ENCODE results near the gene RBM38. TPM values are rescaled to one million over a fixed set of nuclear protein-coding genes. Genes with fewer than 3 reads are reported as not detected.
"Not testable (repeated sequence)": the region's sequence is repeated elsewhere in the genome, so short reads cannot be mapped to it uniquely, and the experiment has no call there.

The RBM38 gene
- total and polyA plus RNA-seq, 3 donors from 2014 or later: 69.6 to 114 (median 108) TPM

DNA sequence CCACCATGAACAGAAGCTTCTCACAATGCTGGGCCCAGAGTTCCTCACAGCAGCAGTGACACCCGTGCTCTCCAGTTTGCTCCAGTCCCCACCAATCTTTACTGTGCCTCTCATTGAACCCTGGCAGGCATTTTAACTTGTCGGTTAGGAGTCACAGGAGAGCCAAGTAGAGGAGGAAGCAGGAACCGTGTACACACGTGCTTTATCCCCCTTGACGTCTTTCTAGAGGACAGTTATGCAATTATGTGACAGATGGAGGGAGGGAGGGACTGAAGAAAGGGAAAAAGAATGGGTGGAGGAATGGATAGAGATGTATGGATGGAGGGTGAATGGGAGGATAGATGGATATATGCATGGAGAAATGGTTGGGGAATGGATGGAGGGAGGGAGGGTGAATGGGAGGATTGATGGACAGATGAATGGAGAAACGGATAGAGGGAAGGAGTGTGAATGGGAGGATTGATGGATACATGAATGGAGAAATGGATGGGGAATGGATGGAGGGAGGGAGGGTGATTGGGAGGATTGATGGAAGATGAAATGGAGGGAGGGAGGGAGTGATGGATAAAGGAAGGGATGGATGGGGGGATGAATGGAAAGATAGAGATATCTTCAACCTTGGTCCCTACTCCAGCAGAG, 26.0 kb downstream of the RBM38 start:
- peaks cover 18% of the 10 kb centered on the region for H3K4me1 ChIP-seq
- no peaks in the 10 kb centered on the region for H3K36me3 ChIP-seq (ENCODE audit: low read depth, missing control alignments)
- no peaks in the 10 kb centered on the region for H3K9me3 ChIP-seq
- no peaks in the 10 kb centered on the region for H3K27me3 ChIP-seq
- H3K27ac ChIP-seq: peak overlapping the region in 1 of 2 donors; percentile 19
- intact Hi-C loops (cut with DNase I; ENCODE audit: low total_unique reads): no loop called here
- TF ChIP-seq, protein P1, sequence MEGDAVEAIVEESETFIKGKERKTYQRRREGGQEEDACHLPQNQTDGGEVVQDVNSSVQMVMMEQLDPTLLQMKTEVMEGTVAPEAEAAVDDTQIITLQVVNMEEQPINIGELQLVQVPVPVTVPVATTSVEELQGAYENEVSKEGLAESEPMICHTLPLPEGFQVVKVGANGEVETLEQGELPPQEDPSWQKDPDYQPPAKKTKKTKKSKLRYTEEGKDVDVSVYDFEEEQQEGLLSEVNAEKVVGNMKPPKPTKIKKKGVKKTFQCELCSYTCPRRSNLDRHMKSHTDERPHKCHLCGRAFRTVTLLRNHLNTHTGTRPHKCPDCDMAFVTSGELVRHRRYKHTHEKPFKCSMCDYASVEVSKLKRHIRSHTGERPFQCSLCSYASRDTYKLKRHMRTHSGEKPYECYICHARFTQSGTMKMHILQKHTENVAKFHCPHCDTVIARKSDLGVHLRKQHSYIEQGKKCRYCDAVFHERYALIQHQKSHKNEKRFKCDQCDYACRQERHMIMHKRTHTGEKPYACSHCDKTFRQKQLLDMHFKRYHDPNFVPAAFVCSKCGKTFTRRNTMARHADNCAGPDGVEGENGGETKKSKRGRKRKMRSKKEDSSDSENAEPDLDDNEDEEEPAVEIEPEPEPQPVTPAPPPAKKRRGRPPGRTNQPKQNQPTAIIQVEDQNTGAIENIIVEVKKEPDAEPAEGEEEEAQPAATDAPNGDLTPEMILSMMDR (IDR thresholded peaks at IDR 0.05): no peak
- TF ChIP-seq POLR2A (IDR thresholded peaks at IDR 0.05): no peak
- no peak overlapping the region for H3K4me3 ChIP-seq
- 61 to 65% methylated on average over 6 of the region's 6 CpGs for WGBS, 2 donors
- DNase-seq: no peak

DNA sequence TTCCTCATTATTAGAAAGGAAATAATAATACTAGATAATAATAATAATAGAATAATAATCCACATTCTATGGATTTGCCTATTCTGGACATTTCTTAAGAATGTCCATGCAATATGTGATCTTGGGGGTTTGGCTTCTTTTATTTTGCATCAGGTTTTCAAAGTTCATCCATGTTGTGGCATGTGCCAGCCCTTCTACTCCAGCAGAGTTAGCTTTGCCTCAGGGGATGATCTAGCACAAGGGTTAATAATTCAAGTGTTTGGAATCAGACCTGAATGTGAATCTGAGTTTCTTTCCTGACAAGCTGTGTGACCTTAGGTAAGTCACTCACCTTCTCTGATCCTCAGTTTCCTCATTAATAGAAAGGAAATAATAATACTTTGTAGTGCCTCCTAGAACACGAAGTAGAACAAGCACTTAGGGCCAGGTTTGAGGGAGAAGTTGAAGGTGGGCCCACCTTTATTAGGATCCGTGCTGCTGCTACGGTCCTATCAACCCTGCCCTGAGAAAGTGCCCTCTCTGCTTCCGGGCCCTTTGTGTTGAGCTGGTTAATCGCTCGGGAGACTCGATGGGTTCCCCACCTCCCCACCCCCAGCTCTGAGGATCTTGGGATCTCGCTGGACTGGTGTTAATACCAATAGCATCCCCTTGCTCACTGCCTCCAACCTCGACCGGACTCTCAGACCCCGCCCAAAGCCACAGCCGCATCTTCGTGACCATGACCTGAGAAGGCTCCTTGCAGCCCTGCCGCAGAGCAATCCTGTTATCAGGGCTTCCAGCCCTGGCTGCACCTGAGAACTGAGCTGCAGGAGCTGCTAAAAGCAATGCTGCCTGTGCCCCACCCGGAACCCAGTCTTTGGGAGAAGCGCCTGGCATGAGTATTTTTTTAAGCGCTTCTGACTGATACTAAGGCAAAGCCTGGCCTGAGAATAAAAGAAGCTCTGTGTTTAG, 26.9 kb downstream of the RBM38 start:
- H3K4me3 ChIP-seq: no peak overlapping the region
- H3K27me3 ChIP-seq: no peaks in the 10 kb centered on the region
- H3K36me3 ChIP-seq (ENCODE audit: low read depth, missing control alignments): no peaks in the 10 kb centered on the region
- H3K9me3 ChIP-seq: no peaks in the 10 kb centered on the region
- DNase-seq: peak; percentile 77
- peak overlapping the region; percentile 43 to 44 for H3K27ac ChIP-seq
- 39 to 53% methylated on average over 11 to 17 of the region's 17 CpGs for WGBS, 2 donors
- TF ChIP-seq, protein P1 (IDR thresholded peaks at IDR 0.05): no peak
- TF ChIP-seq POLR2A (IDR thresholded peaks at IDR 0.05): no peak
- H3K4me1 ChIP-seq: peaks cover 10% of the 10 kb centered on the region
- intact Hi-C loops (cut with DNase I; ENCODE audit: low total_unique reads): no loop called here

DNA sequence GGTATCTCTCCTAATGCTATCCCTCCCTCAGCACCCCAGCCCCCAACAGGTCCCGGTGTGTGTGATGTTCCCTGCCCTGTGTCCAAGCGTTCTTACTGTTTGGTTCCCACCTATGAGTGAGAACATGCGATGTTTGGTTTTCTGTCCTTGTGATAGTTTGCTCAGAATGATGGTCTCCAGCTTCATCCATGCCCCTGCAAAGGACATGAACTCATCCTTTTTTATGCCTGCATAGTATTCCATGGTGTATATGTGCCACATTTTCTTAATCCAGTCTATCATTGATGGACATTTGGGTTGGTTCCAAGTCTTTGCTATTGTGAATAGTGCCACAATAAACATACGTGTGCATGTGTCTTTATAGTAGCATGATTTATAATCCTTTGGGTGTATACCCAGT, 28.3 kb downstream of the RBM38 start:
- H3K4me3 ChIP-seq; H3K9me3 ChIP-seq; H3K27me3 ChIP-seq; intact Hi-C loops (cut with DNase I; ENCODE audit: low total_unique reads); H3K4me1 ChIP-seq; DNase-seq; H3K36me3 ChIP-seq (ENCODE audit: low read depth, missing control alignments): not testable (repeated sequence)
- H3K27ac ChIP-seq: peak overlapping the region; percentile 22 to 29
- WGBS, 2 donors: 87 to 96% methylated on average over 4 of the region's 4 CpGs

- Histone ChIP-seq H3K4me3 (no peak overlapping the region), H3K36me3 (ENCODE audit: low read depth, missing control alignments) (no peaks in the 10 kb centered on the region), H3K27ac (no peak overlapping the region), H3K9me3 (no peaks in the 10 kb centered on the region), H3K4me1 (peaks cover 13% of the 10 kb centered on the region), H3K27me3 (no peaks in the 10 kb centered on the region)
- WGBS, 2 donors: 74 to 78% methylated on average over 19 to 20 of the region's 20 CpGs
- intact Hi-C loops (cut with DNase I; ENCODE audit: low total_unique reads): no loop called here
- TF ChIP-seq POLR2A (IDR thresholded peaks at IDR 0.05): no peak
- TF ChIP-seq, protein P1 (IDR thresholded peaks at IDR 0.05): no peak
- no peak for DNase-seq
These were observed 29.5 kb downstream of the RBM38 start for GRCh38 chr20:57420571-57421252.

Data from testis (tissue), 3 donors.